Measurements from ENCODE around the gene GRAP.

The GRAP gene

GRCh38 chr17:19004421-19005136 is 42.2 kb downstream of the GRAP start, which contains the start of gene FAM83G (continued):
- no peak for TF ChIP-seq ZNF280C (tag by site-specific recombination; IDR thresholded peaks at IDR 0.05)
- peak; percentile 45 for TF ChIP-seq KLF8 (tag by site-specific recombination; IDR thresholded peaks at IDR 0.05)
- no peak for TF ChIP-seq ZNF433 (tag by site-specific recombination; IDR thresholded peaks at IDR 0.05; ENCODE audit: low read depth)
- TF ChIP-seq KLF1 (tag by site-specific recombination; IDR thresholded peaks at IDR 0.05), result peak; percentile 56
- no peak for TF ChIP-seq ZNF549 (tag by site-specific recombination; IDR thresholded peaks at IDR 0.05)
- TF ChIP-seq GLIS2 (tag by site-specific recombination; IDR thresholded peaks at IDR 0.05), result peak; percentile 23; the same call in 1 of the 2 replicates
- no peak for TF ChIP-seq ZNF548 (tag by site-specific recombination; IDR thresholded peaks at IDR 0.05)
- TF ChIP-seq ZNF211 (tag by site-specific recombination; IDR thresholded peaks at IDR 0.05; ENCODE audit: low read depth), result no peak
- no peak for TF ChIP-seq ZNF623 (tag by site-specific recombination; IDR thresholded peaks at IDR 0.05)
- TF ChIP-seq REPIN1 (tag by site-specific recombination; IDR thresholded peaks at IDR 0.05; ENCODE audit: low read depth), result no peak
- no peak for TF ChIP-seq TCF7L2 (IDR thresholded peaks at IDR 0.05; ENCODE audit: borderline replicate concordance, low read depth, low read length)
- no peak for TF ChIP-seq ZNF514 (tag by site-specific recombination; IDR thresholded peaks at IDR 0.05)
- no peak for TF ChIP-seq ZNF394 (tag by site-specific recombination; IDR thresholded peaks at IDR 0.05; ENCODE audit: borderline replicate concordance)
- TF ChIP-seq KLF7 (tag by site-specific recombination; IDR thresholded peaks at IDR 0.05; ENCODE audit: borderline replicate concordance), result peak; percentile 86
- peak; percentile 63 for TF ChIP-seq ZBTB10 (tag by site-specific recombination; IDR thresholded peaks at IDR 0.05)
- no peak for TF ChIP-seq HOXA7 (CRISPR knock-in tag; IDR thresholded peaks at IDR 0.05; ENCODE audit: borderline replicate concordance)
- TF ChIP-seq ZEB2 (tag by site-specific recombination; IDR thresholded peaks at IDR 0.05), result 0 out of 2 replicates have a peak, but pooled peaks have one; percentile 20
- TF ChIP-seq ZNF266 (tag by site-specific recombination; IDR thresholded peaks at IDR 0.05; ENCODE audit: low read depth), result no peak
- no peak for TF ChIP-seq PRDM1 (tag by site-specific recombination; IDR thresholded peaks at IDR 0.05)
- TF ChIP-seq KLF9 (tag by site-specific recombination; IDR thresholded peaks at IDR 0.05; ENCODE audit: low read depth), result 0 out of 2 replicates have a peak, but pooled peaks have one; percentile 7
- TF ChIP-seq OVOL3 (tag by site-specific recombination; IDR thresholded peaks at IDR 0.05), result no peak
- peak; percentile 77 for TF ChIP-seq KLF10 (tag by site-specific recombination; IDR thresholded peaks at IDR 0.05)
- no peak for TF ChIP-seq ZNF292 (tag by site-specific recombination; IDR thresholded peaks at IDR 0.05; ENCODE audit: borderline replicate concordance, low read depth)
- TF ChIP-seq ZNF580 (tag by site-specific recombination; IDR thresholded peaks at IDR 0.05), result 0 out of 2 replicates have a peak, but pooled peaks have one; percentile 27
- TF ChIP-seq GLIS1 (tag by site-specific recombination; IDR thresholded peaks at IDR 0.05), result no peak
- peak; percentile 49; the same call in 1 of the 2 replicates for TF ChIP-seq BCL11B (tag by site-specific recombination; IDR thresholded peaks at IDR 0.05; ENCODE audit: low read depth)
- peak; percentile 58 for TF ChIP-seq ZBTB26 (tag by site-specific recombination; optimal IDR thresholded peaks at IDR 0.05)
- TF ChIP-seq TRIM28 (IDR thresholded peaks at IDR 0.05; ENCODE audit: borderline replicate concordance, low read length), result no peak
- peak; percentile 31; the same call in 1 of the 2 replicates for TF ChIP-seq INSM2 (tag by site-specific recombination; IDR thresholded peaks at IDR 0.05)
- no peak for TF ChIP-seq ZBTB21 (tag by site-specific recombination; IDR thresholded peaks at IDR 0.05)
- TF ChIP-seq ZNF2 (tag by site-specific recombination; IDR thresholded peaks at IDR 0.05), result no peak

Data from HEK293 (cell line).